Measurements from ENCODE around the gene RAB36.
A peak's percentile ranks its signal among the peaks of the same experiment; 100 is the strongest.

The RAB36 gene

DNA sequence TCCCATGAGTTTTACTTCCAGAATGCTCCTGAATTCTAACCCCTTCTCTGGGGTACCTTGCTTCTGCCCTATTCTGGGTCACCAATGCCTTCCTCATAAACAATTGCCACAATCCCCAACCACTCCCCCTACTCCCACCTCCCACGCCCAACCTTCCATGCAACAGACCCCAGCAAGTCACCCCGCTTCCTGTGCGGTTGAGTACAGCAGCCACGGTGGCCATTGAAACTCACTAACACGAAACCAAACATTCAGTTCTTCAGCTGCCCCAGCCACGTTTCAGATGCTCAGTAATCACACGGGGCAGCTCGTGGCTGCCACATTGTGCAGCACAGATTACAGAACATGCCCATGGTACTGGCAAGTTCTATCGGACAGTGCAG is 31.4 kb downstream of the RAB36 start:
- DNase-seq (ENCODE audit: low read depth, low spot score): no peak

DNA sequence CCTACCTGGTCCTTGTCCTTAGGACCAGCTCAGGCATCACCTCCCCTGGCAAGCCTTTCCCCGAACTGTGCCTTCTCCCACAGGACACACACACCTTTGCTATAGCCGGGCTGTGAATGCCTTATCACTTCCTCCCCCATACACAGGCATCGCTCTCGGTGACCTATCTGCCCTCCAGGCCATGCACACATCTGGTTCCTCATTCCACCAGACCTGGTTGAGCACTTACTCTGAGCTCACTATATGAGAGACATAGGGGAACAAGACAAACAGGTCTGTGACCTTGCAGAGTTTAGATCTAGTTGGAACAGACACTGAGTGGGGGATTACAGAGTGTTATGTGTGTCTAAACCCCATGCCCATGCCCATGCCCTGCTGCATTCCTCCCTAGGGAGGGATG is 31.9 kb downstream of the RAB36 start:
- in situ Hi-C loops (cut with HindIII; ENCODE audit: low sequenced_read_pairs): no loop called here
- DNase-seq (ENCODE audit: low read depth, low spot score): no peak
- no peak overlapping the region for H3K4me3 ChIP-seq (ENCODE audit: low read depth, low read length)

More for the DNA sequence above, 31.4 kb downstream of the RAB36 start:
- H3K4me3 ChIP-seq (ENCODE audit: low read depth, low read length): no peak overlapping the region
- TF ChIP-seq, protein P1, sequence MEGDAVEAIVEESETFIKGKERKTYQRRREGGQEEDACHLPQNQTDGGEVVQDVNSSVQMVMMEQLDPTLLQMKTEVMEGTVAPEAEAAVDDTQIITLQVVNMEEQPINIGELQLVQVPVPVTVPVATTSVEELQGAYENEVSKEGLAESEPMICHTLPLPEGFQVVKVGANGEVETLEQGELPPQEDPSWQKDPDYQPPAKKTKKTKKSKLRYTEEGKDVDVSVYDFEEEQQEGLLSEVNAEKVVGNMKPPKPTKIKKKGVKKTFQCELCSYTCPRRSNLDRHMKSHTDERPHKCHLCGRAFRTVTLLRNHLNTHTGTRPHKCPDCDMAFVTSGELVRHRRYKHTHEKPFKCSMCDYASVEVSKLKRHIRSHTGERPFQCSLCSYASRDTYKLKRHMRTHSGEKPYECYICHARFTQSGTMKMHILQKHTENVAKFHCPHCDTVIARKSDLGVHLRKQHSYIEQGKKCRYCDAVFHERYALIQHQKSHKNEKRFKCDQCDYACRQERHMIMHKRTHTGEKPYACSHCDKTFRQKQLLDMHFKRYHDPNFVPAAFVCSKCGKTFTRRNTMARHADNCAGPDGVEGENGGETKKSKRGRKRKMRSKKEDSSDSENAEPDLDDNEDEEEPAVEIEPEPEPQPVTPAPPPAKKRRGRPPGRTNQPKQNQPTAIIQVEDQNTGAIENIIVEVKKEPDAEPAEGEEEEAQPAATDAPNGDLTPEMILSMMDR (IDR thresholded peaks at IDR 0.05; ENCODE audit: low read depth, low read length): no peak
- in situ Hi-C loops (cut with HindIII; ENCODE audit: low sequenced_read_pairs): no loop called here

DNA sequence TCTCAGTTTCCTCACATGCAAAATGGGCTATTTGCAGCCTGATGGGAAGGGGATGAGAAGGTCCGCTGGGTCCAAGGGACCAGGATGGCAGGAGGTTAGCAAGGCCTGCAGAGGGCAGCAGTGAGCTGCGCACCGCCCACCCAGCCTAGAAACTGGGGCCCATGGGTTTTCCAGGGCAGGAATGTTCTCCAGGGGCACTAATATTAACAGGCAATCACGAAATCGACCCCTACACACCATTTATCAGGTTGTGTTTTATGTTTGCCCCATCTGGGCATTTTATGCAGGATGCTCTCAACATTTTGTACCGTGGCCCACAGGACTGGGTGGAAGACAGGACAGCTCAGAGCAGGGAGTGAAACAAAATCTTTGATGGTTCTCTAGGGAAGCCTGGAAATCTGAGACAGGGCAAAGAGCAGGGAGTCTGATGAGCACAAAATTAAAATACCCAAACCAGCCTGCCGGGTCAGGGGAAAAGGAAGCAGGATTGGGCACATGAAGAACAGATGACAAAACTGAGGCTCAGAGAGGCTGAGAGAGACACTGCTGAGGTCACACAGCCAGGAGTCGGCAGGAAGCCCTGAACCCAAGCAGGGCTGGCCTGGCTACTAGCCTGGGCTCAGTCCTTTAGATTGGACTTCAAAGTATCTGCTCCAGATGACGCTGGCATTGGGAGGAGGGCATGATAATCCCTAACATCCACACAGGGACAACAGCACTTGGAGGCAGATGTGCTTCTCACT is 33.4 kb downstream of the RAB36 start:
- DNase-seq (ENCODE audit: low read depth, low spot score): peak; percentile 48
- in situ Hi-C loops (cut with HindIII; ENCODE audit: low sequenced_read_pairs): no loop called here
- TF ChIP-seq, protein P1 (IDR thresholded peaks at IDR 0.05; ENCODE audit: low read depth, low read length): peak; percentile 99
- no peak overlapping the region for H3K4me3 ChIP-seq (ENCODE audit: low read depth, low read length)

More for the DNA sequence above, 31.9 kb downstream of the RAB36 start:
- TF ChIP-seq, protein P1 (IDR thresholded peaks at IDR 0.05; ENCODE audit: low read depth, low read length): no peak

DNA sequence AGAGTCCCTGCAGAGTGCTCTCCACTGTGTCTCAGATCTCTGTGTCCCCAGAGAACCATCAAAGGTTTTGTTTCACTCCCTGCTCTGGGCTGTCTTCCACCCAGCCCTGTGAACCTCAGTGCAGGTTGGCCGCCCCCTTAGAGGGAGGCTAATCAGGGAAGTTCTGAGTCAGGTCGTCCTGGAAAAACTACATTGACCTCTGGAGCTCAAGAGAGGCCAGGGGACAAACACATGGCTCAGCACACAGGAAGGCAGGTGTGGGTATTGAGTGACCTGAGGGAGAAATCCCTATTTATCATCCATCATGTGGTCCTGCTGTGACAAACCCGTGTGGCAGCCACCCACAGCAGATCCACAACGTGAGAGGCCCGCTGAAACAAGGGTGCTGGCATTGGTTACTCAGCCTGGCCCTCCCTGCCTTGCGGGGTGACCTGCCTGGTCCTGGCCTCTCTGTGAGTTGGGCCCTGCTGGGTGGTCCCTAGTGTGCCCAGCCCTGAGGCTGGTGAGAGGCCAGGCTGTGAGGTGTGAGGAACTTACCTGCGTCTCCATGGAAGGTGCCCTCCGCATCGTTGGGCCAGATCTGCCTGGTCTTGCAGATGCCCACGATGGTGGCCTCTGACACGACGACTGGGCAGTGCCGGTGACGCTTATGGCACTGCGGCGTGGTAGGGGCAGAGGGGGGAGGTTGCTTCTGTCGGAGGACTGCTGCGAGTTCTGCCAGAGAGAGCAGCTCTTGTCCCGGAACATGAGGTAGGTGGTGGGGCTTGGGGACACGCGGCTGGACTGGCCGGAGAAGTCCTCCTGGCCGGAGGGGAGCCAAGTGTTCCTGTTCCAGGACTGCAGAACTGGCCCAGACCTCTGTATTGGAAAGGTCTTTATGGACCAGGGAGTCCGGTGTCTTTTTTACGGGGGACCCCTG is 34.4 kb downstream of the RAB36 start:
- in situ Hi-C loops (cut with HindIII; ENCODE audit: low sequenced_read_pairs): no loop called here
- TF ChIP-seq, protein P1 (IDR thresholded peaks at IDR 0.05; ENCODE audit: low read depth, low read length): no peak
- DNase-seq (ENCODE audit: low read depth, low spot score): no peak
- peak overlapping the region; percentile 63 for H3K4me3 ChIP-seq (ENCODE audit: low read depth, low read length)

DNA sequence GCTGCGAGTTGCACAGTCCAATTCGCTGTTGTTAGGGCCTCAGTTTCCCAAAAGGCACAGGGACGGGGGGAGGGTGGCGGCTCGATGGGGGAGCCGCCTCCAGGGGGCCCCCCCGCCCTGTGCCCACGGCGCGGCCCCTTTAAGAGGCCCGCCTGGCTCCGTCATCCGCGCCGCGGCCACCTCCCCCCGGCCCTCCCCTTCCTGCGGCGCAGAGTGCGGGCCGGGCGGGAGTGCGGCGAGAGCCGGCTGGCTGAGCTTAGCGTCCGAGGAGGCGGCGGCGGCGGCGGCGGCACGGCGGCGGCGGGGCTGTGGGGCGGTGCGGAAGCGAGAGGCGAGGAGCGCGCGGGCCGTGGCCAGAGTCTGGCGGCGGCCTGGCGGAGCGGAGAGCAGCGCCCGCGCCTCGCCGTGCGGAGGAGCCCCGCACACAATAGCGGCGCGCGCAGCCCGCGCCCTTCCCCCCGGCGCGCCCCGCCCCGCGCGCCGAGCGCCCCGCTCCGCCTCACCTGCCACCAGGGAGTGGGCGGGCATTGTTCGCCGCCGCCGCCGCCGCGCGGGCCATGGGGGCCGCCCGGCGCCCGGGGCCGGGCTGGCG is 35.1 kb downstream of the RAB36 start, which contains the start of gene BCR:
Gene BCR, plus strand, starts transcription at position 209 of the 592 bp plus-strand sequence. CDS start 452 bp downstream, outside the sequence.
- H3K4me3 ChIP-seq (ENCODE audit: low read depth, low read length): peak within 1 kb of the TSS; percentile 63
- in situ Hi-C loops (cut with HindIII; ENCODE audit: low sequenced_read_pairs): no loop called here
- TF ChIP-seq, protein P1 (IDR thresholded peaks at IDR 0.05; ENCODE audit: low read depth, low read length): no peak
- DNase-seq (ENCODE audit: low read depth, low spot score): peak; percentile 68

Measured in astrocyte of the spinal cord (primary cell).